ENCODE results near the gene PEPD. TPM values are rescaled to one million over a fixed set of nuclear protein-coding genes. Genes with fewer than 3 reads are reported as not detected.
A peak's percentile ranks its signal among the peaks of the same experiment; 100 is the strongest.

The PEPD gene
- total and polyA plus RNA-seq, 3 experiments from 2014 or later: 47.9 to 109 (median 49.0) TPM

DNA sequence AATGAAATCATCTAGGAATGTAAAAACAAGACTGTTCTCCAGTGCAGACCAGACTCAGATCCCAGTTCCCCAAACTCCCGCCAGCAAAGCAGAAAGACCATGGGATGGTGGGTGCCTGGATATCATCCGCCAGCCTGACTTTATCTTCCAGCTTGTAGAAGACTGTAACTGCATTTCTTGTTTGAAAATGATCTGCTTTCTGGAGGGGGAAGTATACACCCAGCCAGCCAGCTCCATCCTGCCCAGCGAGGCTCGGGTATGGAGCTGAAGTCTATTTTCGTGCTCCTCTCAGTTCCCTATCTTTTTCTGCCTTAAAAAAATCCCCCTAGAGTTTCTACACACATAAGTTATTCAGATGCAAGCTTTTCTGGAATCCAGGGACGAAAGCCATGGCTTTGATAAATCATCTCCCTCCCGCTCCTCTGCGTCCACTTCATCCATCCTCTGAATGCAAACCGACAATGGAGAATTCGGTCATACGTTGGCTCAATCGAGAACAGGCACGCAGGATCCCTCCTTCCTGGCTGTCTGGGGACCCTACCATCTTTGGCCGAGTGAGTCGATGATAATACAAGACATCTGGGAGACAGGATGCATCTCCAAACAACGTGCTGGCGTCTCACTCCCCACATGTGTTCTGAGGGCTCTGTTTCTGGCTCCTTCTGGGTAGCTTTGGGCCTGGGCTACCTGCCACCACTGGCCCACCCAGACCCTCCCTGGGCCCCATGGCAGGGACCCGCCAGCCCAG lies 116.9 kb downstream of the PEPD start:
- Histone ChIP-seq H3K4me1 (ENCODE audit: insufficient read depth, low read length) (no peaks in the 10 kb centered on the region), H3K9me3 (ENCODE audit: low read length) (no peaks in the 10 kb centered on the region), H3K27me3 (ENCODE audit: insufficient read depth, low read length, poor library complexity, severe bottlenecking) (no peaks in the 10 kb centered on the region), H3K36me3 (ENCODE audit: insufficient read depth, low read length) (no peaks in the 10 kb centered on the region), H3K27ac (ENCODE audit: low read depth, low read length) (no peak overlapping the region), H3K4me3 (ENCODE audit: low read length) (no peak overlapping the region)
- peak overlapping the region in 1 of 8 donors; percentile 71 for H3K27ac Mint-ChIP-seq
- ChIA-PET POLR2A (no interaction called here), CTCF (interaction anchor here (1.3 to 6.2 kb wide), 5 partner anchors 16 to 280 kb away, joined by 3 to 70 read pairs (median 5); no protein-coding TSS in a partner anchor)
- DNase-seq: peak in 1 of 5 donors; percentile 19
- no peaks in the 10 kb centered on the region for H3K4me1 Mint-ChIP-seq
- peaks cover 0 to under 1% of the 10 kb centered on the region in 2 donors for H3K27me3 Mint-ChIP-seq
- H3K4me3 Mint-ChIP-seq: no peak overlapping the region
- no peaks in the 10 kb centered on the region for H3K9me3 Mint-ChIP-seq
- peaks cover 0 to 7% (median 2%) of the 10 kb centered on the region in 3 donors for H3K36me3 Mint-ChIP-seq

DNA sequence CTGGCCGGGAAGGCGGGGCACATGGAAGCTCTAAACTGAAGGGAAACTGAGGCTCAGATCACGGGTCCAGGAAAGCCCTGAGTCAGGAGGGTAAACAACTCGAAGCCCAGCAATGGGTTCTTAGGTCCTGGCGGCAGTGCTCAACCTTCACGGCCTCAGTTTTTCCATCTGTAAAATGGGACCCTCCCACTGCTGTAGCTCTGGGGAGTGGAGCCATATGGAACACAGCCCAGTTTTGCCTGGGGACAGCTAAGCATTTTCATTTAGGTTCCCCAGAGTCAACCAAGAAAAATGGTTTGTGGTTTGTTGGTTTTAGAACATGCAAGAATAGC lies 117.7 kb downstream of the PEPD start:
- no peaks in the 10 kb centered on the region for H3K9me3 Mint-ChIP-seq
- no peaks in the 10 kb centered on the region for H3K9me3 ChIP-seq (ENCODE audit: low read length)
- no peaks in the 10 kb centered on the region for H3K27me3 ChIP-seq (ENCODE audit: insufficient read depth, low read length, poor library complexity, severe bottlenecking)
- H3K4me3 ChIP-seq (ENCODE audit: low read length): no peak overlapping the region
- no peaks in the 10 kb centered on the region for H3K4me1 Mint-ChIP-seq
- POLR2A ChIA-PET: no interaction called here
- peak overlapping the region in 1 of 8 donors; percentile 54 for H3K27ac Mint-ChIP-seq
- H3K36me3 Mint-ChIP-seq: peaks cover 0 to 7% (median 2%) of the 10 kb centered on the region in 3 donors
- H3K4me1 ChIP-seq (ENCODE audit: insufficient read depth, low read length): no peaks in the 10 kb centered on the region
- DNase-seq: peak in 1 of 5 donors; percentile 11
- no peak overlapping the region for H3K4me3 Mint-ChIP-seq
- H3K36me3 ChIP-seq (ENCODE audit: insufficient read depth, low read length): no peaks in the 10 kb centered on the region
- no peak overlapping the region for H3K27ac ChIP-seq (ENCODE audit: low read depth, low read length)
- H3K27me3 Mint-ChIP-seq: peaks cover 0 to 1% of the 10 kb centered on the region in 2 donors
- CTCF ChIA-PET: interaction anchor here (1.3 to 6.2 kb wide), 4 partner anchors 15 to 279 kb away, joined by 3 to 70 read pairs (median 4); no protein-coding TSS in a partner anchor

DNA sequence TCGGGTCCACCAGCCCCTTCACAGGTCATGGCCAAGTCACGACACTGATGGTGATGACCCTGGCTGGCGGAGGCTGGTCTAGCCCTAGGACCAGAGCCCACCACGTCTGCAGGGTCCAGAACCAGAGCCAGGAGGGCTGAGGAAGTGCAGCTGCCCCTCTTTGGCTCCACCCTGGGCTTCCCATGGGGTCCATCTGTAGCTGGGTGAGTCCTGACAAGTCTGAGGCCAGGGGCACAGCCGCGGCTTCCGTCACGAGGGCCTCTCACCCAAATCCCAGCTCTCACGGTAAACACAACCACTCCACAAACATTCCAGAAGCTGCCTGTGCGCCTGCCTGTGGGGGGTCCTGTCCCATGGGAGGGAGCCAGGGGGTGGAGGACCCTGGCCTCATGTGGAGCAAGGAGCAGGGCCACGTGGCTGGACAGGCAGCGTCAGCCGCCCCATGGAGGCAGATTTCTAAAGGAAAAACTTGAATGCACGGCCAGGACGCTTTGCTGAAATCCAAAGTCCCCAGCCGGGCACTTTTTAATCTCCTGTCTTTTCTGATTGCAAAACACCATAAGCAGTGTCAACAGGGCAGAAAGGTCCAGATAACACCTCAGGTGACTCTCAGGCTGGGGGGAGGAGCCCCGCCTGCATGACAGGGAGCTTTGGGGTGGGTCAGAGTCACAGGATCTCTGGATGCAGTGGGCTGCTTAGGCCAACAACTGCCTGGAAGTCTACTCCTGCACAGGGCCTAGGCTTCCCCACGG lies 118.2 kb downstream of the PEPD start:
- Mint-ChIP-seq H3K4me3 (no peak overlapping the region), H3K27me3 (peaks cover 0 to 1% of the 10 kb centered on the region in 2 donors), H3K4me1 (no peaks in the 10 kb centered on the region), H3K9me3 (no peaks in the 10 kb centered on the region), H3K36me3 (peaks cover 0 to 6% (median 2%) of the 10 kb centered on the region in 3 donors), H3K27ac (no peak overlapping the region)
- no peaks in the 10 kb centered on the region for H3K9me3 ChIP-seq (ENCODE audit: low read length)
- ChIA-PET CTCF (interaction anchor here (1.3 to 6.2 kb wide), 4 partner anchors 15 to 278 kb away, joined by 3 to 70 read pairs (median 4); no protein-coding TSS in a partner anchor), POLR2A (no interaction called here)
- no peak overlapping the region for H3K4me3 ChIP-seq (ENCODE audit: low read length)
- peak in 1 of 5 donors; percentile 36 for DNase-seq
- H3K27me3 ChIP-seq (ENCODE audit: insufficient read depth, low read length, poor library complexity, severe bottlenecking): no peaks in the 10 kb centered on the region
- H3K4me1 ChIP-seq (ENCODE audit: insufficient read depth, low read length): no peaks in the 10 kb centered on the region
- H3K27ac ChIP-seq (ENCODE audit: low read depth, low read length): no peak overlapping the region
- no peaks in the 10 kb centered on the region for H3K36me3 ChIP-seq (ENCODE audit: insufficient read depth, low read length)

DNA sequence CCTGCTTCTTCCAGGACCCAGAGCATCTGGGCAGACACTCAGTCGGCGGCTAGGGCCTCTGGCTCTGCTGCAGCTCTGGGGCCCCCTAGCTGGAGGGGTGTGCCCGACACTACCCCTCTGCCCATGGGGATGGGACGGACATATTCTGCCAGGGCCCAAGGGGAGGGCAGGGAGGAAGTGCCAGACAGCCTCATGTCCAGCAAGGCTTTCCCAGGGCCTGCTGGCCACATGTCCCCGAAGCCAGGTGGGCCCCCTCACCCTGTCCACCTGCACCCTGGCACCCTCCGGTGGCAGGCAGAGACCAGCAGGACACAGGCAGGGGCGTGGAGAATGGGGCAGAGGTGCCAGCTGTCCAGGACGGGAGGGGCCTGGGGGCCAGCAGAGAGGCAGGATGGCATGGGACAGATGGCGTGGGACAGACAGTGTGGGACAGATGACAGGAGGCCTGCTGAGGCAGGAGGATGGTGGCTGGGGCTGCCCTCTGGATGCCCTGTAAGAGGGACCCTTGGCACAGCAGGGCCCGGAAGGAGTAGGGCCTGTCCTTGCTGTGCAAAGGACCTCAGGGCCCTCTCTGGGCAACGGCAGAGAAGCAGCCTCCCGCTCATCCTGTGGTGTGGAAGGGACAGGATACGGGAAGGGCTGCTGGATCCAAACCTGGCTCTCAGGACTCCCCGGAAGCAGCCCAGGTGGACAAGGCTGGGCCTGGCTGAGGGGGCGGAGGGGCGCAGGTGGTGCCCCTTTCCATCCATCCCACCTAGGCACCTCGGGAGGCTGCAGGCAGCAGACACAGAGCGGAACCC lies 119.0 kb downstream of the PEPD start:
- no peak overlapping the region for H3K4me3 Mint-ChIP-seq
- CTCF ChIA-PET: interaction anchor here (1.0 to 6.2 kb wide), 3 partner anchors 163 to 167 kb away, joined by 3 to 70 read pairs (median 3); no protein-coding TSS in a partner anchor
- H3K9me3 ChIP-seq (ENCODE audit: low read length): no peaks in the 10 kb centered on the region
- peak in 1 of 5 donors; percentile 46 for DNase-seq
- H3K4me1 ChIP-seq (ENCODE audit: insufficient read depth, low read length): no peaks in the 10 kb centered on the region
- no peaks in the 10 kb centered on the region for H3K27me3 ChIP-seq (ENCODE audit: insufficient read depth, low read length, poor library complexity, severe bottlenecking)
- H3K27me3 Mint-ChIP-seq: peaks cover 0 to 1% of the 10 kb centered on the region in 2 donors
- peaks cover 0 to 8% (median 2%) of the 10 kb centered on the region in 3 donors for H3K36me3 Mint-ChIP-seq
- POLR2A ChIA-PET: no interaction called here
- no peak overlapping the region for H3K27ac ChIP-seq (ENCODE audit: low read depth, low read length)
- H3K9me3 Mint-ChIP-seq: no peaks in the 10 kb centered on the region
- no peak overlapping the region for H3K4me3 ChIP-seq (ENCODE audit: low read length)
- no peaks in the 10 kb centered on the region for H3K4me1 Mint-ChIP-seq
- no peaks in the 10 kb centered on the region for H3K36me3 ChIP-seq (ENCODE audit: insufficient read depth, low read length)
- H3K27ac Mint-ChIP-seq: no peak overlapping the region

DNA sequence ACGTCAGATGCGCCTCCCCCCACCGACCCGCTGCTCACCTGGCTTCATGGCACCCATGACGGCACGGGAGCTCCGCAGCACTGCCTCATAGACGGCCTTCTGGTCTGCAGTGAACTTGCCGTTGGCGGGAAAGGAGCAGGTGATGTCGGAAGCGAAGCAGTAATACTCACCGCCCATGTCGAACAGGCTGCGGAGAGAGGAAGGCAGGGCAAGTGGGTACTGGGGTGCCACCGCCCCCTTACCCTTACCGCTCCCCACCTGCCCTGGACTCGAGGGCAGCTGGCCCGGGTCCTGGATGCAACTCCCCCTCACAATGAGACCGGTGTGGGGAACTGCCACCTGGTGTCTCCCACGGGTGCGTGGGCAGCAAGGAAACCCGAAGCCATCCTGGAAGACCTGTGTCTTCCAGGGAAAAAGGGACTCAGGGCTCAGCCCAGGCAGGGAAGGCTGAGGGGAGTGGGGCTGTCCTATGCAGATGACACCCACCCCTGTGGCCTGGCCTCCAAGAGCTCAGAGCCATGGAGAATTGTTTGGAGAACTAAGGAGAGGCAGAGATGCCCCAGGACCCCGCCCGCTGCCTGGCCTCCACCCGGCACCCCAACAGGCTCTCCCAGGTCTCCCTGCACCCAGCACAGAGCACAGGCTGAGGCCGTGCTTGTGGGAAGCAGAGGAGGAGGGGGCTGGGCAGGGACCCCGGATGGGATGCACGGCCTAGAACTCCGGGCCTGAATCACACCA lies 119.7 kb downstream of the PEPD start:
- H3K4me3 Mint-ChIP-seq: no peak overlapping the region
- no peak overlapping the region for H3K4me3 ChIP-seq (ENCODE audit: low read length)
- H3K9me3 Mint-ChIP-seq: no peaks in the 10 kb centered on the region
- CTCF ChIA-PET: interaction anchor here (1.0 kb wide), 2 partner anchors 14 to 166 kb away, joined by 3 read pairs; no protein-coding TSS in a partner anchor
- POLR2A ChIA-PET: no interaction called here
- H3K4me1 Mint-ChIP-seq: no peaks in the 10 kb centered on the region
- H3K27me3 ChIP-seq (ENCODE audit: insufficient read depth, low read length, poor library complexity, severe bottlenecking): no peaks in the 10 kb centered on the region
- no peak overlapping the region for H3K27ac Mint-ChIP-seq
- peaks cover 0 to 8% (median 2%) of the 10 kb centered on the region in 3 donors for H3K36me3 Mint-ChIP-seq
- H3K27ac ChIP-seq (ENCODE audit: low read depth, low read length): no peak overlapping the region
- DNase-seq: peak in 1 of 5 donors; percentile 9
- no peaks in the 10 kb centered on the region for H3K36me3 ChIP-seq (ENCODE audit: insufficient read depth, low read length)
- no peaks in the 10 kb centered on the region for H3K9me3 ChIP-seq (ENCODE audit: low read length)
- H3K27me3 Mint-ChIP-seq: peaks cover 0 to 1% of the 10 kb centered on the region in 2 donors
- no peaks in the 10 kb centered on the region for H3K4me1 ChIP-seq (ENCODE audit: insufficient read depth, low read length)

DNA sequence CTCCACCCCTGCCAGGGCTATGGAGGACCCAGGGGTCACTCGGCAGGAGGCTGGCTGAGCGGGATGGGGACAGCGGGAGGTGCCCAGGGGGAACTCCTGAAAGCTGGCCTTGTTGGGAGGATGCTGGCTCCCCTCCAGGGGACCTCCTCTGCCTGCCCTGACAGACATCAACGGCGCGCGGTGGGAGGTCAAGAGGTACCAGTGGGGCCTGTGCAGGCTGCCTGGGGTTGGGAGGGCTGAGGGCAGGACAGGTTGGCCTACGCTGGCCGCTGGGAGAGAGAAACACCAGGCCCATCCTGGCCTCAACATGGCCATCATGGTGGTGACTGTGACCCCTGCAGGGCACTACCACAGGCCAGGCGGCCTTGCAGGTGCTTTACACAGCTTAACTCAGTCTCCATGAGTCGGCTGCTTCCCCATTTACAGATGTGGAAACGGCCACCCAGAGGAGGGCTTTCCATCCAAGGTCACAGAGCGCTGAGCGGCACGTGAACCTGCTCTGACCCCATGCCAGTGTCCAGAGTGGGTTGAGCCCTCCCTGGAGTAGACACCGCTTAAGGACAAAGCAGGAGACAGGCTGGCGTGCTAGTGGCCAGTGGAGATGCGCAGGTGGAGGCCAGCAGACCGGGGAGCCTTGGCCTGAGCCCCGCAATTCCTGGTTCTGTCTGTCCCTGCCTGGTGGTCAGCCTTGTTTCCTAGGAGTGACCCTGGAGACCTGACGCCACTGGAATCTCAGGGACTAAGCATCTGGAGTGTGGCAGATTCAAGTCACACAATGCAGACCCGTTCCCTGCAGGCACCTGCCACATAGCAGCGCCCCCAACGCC lies 120.5 kb downstream of the PEPD start:
- Mint-ChIP-seq H3K4me1 (no peaks in the 10 kb centered on the region), H3K4me3 (no peak overlapping the region), H3K36me3 (peaks cover 0 to 6% (median 2%) of the 10 kb centered on the region in 3 donors), H3K27ac (peak overlapping the region in 1 of 8 donors; percentile 88), H3K9me3 (no peaks in the 10 kb centered on the region), H3K27me3 (peaks cover 0 to 1% of the 10 kb centered on the region in 2 donors)
- no peaks in the 10 kb centered on the region for H3K27me3 ChIP-seq (ENCODE audit: insufficient read depth, low read length, poor library complexity, severe bottlenecking)
- no peaks in the 10 kb centered on the region for H3K9me3 ChIP-seq (ENCODE audit: low read length)
- ChIA-PET POLR2A (no interaction called here), CTCF (interaction anchor here (1.0 kb wide), 1 partner anchor 15 kb away, joined by 3 read pairs; no protein-coding TSS in a partner anchor)
- no peaks in the 10 kb centered on the region for H3K4me1 ChIP-seq (ENCODE audit: insufficient read depth, low read length)
- no peak overlapping the region for H3K27ac ChIP-seq (ENCODE audit: low read depth, low read length)
- peak in 1 of 5 donors; percentile 42 for DNase-seq
- H3K4me3 ChIP-seq (ENCODE audit: low read length): no peak overlapping the region
- no peaks in the 10 kb centered on the region for H3K36me3 ChIP-seq (ENCODE audit: insufficient read depth, low read length)
